Tibial nerve (tissue), 4 donors: Measurements from ENCODE around the gene ZNF385B.

ENCODE experiments used
- EP300 ChIP-seq, 2 donors: sonication (generic); formaldehyde crosslinking; IDR thresholded peaks; one replicate each; pipeline ENCODE4 v1.6.1; 2017; ENCODE audit warnings: antibody characterized with exemption in 2 of 2, mild to moderate bottlenecking in 1 of 2
- POLR2A ChIP-seq, 2 donors: fragments of 450-650 bp; IDR thresholded peaks; one replicate each; pipeline ENCODE4 v1.6.1; 2017; ENCODE audit warnings: antibody characterized with exemption in 2 of 2, mild to moderate bottlenecking in 2 of 2, moderate library complexity in 2 of 2
- TF ChIP-seq, protein P1 (sequence below), 5 experiments: fragments of 200-600 bp in 3 of 5; fragments of 450-650 bp in 2 of 5; sonication (generic) in 3 of 5; IDR thresholded peaks; one replicate each; pipeline ENCODE4 v1.5.1; 2016 to 2019; ENCODE audit warnings: antibody characterized with exemption in 5 of 5, mild to moderate bottlenecking in 3 of 5, moderate library complexity in 2 of 5

DNA sequence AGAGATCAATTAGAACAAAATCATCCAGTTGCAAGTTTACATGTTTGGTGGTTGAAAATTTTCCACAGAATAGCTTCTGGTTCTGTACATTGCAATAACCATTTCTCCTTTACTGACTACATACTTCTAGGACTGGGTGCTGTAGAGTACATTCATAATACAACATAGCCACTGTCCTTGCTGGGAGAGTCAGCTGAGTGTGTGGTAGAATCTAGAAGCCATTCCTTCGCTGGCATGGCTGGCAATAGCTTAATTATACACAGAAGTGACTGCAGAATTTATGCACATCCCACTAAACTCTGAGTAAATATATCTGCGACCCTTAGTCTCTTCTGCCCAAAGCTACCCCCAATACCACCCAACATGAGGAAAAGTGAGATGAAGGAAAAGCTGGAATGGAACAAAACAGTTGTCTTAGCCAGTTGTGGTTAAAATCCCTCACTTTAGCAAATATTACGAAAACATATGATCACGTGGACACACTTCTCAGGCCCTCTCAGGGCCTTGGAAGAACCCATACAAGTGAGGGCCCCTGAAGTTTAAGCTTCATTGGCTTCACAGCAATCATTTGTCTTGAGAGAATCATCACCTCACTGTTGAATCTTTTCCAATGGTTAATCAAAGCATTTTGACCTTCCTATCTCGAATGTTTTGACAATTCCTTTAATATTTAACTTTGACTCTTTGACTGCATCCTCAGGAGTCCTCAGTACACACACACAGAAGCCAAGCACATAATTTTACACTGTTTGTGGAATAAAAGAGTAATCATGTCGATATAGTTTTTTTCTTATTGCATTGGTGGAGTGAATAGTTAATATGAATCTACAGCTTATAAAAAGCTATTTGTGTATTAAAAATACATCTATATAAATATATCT is 225.1 kb downstream of the ZNF385B start:
- TF ChIP-seq, protein P1, sequence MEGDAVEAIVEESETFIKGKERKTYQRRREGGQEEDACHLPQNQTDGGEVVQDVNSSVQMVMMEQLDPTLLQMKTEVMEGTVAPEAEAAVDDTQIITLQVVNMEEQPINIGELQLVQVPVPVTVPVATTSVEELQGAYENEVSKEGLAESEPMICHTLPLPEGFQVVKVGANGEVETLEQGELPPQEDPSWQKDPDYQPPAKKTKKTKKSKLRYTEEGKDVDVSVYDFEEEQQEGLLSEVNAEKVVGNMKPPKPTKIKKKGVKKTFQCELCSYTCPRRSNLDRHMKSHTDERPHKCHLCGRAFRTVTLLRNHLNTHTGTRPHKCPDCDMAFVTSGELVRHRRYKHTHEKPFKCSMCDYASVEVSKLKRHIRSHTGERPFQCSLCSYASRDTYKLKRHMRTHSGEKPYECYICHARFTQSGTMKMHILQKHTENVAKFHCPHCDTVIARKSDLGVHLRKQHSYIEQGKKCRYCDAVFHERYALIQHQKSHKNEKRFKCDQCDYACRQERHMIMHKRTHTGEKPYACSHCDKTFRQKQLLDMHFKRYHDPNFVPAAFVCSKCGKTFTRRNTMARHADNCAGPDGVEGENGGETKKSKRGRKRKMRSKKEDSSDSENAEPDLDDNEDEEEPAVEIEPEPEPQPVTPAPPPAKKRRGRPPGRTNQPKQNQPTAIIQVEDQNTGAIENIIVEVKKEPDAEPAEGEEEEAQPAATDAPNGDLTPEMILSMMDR (IDR thresholded peaks at IDR 0.05) = no peak
- no peak for TF ChIP-seq EP300 (IDR thresholded peaks at IDR 0.05)
- TF ChIP-seq POLR2A (IDR thresholded peaks at IDR 0.05) = no peak
